Choroid plexus epithelial cell (primary cell): ENCODE measurements around the gene GPRIN1.

Source experiments
- DNase-seq: peaks from one replicate; pipeline ENCODE4 v3.0.0-alpha.2; 2010; ENCODE audit warnings: low read depth
- H3K4me3 ChIP-seq: 2 replicates; pipeline ENCODE4 v1.5.1; 2011; ENCODE audit warnings: low read depth, mild to moderate bottlenecking, control low read depth, low read length, moderate library complexity
- TF ChIP-seq, protein P1 (sequence below): conservative IDR thresholded peaks from 2 replicates; pipeline ENCODE4 v1.5.1; 2011; ENCODE audit warnings: low read depth, mild to moderate bottlenecking, control low read depth, inconsistent platforms, low read length, moderate library complexity

Gene GPRIN1

DNA sequence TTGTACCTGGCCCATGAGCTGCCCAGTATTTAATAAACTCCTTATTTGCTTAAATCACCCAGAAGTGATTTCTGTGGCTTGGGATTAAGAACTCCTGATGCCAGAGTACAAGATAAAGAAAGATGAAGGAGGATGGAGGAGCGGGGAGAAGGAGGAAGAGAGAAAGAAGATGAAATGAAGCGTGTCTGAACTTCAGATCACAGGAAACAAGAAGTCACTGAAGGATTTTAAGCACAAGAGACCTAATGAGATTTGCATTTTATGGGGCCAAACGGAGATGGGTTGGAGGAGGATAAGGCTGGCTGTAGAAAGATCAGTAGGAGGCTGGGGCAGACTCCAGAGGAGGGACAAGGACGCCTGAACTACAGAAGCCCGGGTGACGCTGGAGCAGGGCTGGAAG is 23.6 kb upstream of the GPRIN1 start:
- no peak overlapping the region for H3K4me3 ChIP-seq
- TF ChIP-seq, protein P1, sequence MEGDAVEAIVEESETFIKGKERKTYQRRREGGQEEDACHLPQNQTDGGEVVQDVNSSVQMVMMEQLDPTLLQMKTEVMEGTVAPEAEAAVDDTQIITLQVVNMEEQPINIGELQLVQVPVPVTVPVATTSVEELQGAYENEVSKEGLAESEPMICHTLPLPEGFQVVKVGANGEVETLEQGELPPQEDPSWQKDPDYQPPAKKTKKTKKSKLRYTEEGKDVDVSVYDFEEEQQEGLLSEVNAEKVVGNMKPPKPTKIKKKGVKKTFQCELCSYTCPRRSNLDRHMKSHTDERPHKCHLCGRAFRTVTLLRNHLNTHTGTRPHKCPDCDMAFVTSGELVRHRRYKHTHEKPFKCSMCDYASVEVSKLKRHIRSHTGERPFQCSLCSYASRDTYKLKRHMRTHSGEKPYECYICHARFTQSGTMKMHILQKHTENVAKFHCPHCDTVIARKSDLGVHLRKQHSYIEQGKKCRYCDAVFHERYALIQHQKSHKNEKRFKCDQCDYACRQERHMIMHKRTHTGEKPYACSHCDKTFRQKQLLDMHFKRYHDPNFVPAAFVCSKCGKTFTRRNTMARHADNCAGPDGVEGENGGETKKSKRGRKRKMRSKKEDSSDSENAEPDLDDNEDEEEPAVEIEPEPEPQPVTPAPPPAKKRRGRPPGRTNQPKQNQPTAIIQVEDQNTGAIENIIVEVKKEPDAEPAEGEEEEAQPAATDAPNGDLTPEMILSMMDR: no peak
- DNase-seq: no peak

DNA sequence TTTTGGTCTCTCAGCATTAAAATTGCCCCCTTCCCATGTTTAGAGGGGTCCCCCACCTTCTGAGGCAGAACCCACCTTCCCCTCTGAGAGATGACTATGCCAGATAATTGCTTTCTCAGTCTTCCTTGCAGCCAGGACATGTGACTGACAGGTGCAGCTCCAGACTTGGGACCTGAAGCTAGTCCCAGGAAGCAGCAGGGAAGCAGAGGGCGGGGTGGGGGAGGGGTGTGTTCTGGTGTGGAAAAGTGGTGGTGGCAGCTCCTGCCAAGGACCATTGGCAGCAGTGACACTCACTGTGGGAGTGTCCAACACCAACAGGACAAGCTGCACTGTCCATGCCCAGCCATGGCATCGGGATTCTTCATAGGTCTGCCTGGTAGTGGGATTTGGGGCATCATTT is 22.8 kb upstream of the GPRIN1 start:
- no peak for DNase-seq
- H3K4me3 ChIP-seq: no peak overlapping the region
- TF ChIP-seq, protein P1: no peak

DNA sequence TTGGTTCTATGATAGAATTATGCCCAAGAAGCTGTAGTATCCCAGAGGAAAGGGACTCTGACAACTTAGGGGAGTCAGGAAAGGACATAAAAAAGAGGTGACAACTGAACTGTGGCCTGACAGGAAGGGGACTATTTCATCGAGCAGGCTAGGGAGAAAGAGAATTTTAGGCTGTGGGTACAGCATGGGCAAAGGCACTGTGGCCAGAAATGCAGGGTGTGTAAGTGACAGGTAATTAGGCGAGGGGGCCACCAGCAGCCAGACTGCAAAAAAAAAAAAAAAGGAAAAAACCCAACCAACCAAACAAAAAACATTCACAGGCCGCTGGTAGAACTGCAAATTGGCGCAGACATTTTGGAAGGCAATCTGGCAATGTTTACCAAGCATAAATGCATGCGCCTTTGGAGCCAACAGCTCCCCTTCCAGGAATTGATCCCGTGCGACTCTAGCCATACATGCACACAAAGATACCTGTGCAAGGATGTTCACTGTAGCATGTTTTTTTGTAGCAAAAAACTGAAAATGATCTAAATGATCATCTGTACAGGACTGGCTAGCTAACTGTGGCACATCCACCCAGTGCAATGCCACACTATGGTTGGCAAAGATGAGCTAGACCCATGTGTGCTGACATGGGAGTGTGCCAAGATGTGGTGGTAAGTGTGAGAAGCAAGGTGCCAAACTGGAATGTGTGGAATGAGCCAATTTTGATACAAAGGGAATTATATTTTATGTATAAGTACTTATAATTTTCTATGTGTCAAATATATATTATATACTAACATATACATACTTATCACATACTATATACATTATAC is 21.6 kb upstream of the GPRIN1 start:
- no peak overlapping the region for H3K4me3 ChIP-seq
- TF ChIP-seq, protein P1: no peak
- DNase-seq: no peak

DNA sequence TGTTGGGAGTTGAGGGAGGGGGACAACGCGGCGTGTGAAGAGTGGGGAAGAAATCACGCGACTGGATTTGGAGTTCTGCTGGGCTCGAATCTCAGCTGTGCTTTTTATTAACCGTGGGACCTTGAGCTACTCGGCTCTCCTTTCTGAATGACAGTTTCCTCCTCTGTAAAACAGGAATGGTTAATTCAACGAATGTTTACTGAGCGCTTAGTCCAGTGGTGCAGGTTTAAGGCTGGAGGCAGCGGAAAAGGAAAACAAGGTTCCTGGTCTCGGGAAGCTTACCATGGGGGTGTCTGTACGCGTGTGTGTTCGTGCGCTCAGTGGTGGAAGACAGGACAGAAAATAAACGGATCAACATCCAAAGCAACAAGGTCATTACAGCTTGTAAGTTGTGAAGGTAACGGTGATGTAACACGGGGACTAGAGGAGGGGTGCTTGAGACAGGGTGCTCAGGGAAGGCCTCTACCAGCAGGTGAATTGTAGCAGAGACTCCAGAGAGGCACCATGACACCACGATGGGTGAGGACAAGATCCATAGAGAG is 20.8 kb upstream of the GPRIN1 start:
- peak overlapping the region; percentile 52 for H3K4me3 ChIP-seq
- TF ChIP-seq, protein P1: no peak
- no peak for DNase-seq

DNA sequence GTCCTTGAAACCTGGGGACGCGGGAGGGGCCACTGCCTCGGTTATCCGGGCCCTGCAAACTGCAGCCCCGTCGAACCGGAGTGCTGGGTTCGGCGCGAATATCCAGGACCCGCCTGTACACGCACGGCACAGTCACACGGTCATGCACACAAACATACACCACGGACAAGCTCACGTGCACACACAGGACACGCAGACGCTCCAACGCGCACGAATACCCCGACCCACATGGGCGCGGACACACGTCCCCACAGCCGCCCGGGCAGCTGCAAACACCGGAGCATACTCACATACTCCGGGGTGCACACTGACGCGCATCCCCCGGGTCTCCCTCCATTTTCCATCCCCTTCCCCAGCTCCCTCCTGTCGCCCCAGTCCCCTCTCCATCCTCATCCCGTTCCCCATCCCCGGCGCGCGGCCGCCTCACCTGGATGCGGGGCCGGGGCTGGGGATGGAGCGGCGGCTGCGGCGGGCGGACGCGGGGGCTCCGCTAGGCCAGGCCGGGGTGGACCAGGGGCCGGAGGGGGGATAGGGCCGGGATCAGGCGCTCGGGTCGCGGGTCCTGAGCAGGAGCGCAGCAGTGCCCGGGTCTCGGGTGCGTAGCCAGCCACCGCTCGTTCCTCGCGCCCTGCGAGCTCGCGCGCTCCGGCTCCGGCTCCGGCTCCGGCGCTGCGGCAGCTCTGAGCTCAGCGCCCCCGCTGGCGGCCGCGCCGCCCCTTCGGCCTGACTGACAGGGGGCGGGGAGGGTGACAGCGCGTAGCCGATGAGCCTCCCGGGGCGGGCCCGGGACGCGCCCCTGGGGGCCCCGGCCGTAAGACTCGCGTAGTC is 20.1 kb upstream of the GPRIN1 start, which contains the start of the genes EIF4E1B and SNCB:
Gene EIF4E1B (plus strand): TSS at position 823 of the 828 bp plus-strand sequence. CDS start 12,113 bp downstream, outside the sequence.
Gene SNCB (minus strand): TSS at position 682 of the 828 bp plus-strand sequence. CDS start 880 bp downstream, outside the sequence.
- peak; percentile 52 for DNase-seq
- TF ChIP-seq, protein P1: no peak
- peak within 1 kb of the TSS; percentile 52 for H3K4me3 ChIP-seq

DNA sequence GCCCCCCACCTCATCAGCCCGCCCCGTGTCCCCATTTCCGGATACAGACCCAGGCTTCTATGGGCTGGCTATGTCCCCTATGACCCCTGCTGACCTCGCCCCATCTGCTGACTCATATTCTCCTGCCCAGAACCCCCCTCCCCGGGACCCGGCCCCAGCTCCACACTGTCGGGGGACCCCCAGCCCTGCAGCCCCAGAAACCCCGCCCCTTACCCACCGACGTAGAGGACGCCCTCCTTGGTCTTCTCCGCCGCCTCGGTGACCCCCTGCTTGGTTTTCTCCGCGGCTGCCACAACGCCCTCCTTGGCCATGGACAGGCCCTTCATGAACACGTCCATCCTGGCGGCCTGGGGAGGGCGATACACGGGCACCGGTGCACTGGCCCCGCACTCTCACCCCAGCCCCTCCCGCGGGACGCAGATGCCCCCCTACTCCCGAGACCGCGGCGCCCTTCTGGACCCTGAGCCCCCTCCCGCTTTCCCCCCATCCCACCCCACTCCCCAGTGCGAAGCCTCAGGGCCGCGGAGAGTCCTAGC is 19.4 kb upstream of the GPRIN1 start:
- no peak overlapping the region for H3K4me3 ChIP-seq
- DNase-seq: no peak
- TF ChIP-seq, protein P1: no peak
